Hematopoietic multipotent progenitor cell (in vitro differentiated cells): ENCODE results near the gene ATP6V0D1. TPM values are rescaled to one million over a fixed set of nuclear protein-coding genes. Genes with fewer than 3 reads are reported as not detected.

Experiments used
- DNase-seq, 3 donors: peaks; one replicate each; pipeline ENCODE4 v3.0.0-alpha.2; 2011 to 2015; ENCODE audit warnings: low read depth in 2 of 3, low spot score in 2 of 3
- total RNA-seq: library from RNA; depleted of rRNA; stranded (reverse); fragments of >200 nt; gene quantifications from one replicate; pipeline ENCODE4 v1.2.3, GENCODE V29; 2012

ATP6V0D1 gene
- total RNA-seq, 1 donor = 153 TPM

DNA sequence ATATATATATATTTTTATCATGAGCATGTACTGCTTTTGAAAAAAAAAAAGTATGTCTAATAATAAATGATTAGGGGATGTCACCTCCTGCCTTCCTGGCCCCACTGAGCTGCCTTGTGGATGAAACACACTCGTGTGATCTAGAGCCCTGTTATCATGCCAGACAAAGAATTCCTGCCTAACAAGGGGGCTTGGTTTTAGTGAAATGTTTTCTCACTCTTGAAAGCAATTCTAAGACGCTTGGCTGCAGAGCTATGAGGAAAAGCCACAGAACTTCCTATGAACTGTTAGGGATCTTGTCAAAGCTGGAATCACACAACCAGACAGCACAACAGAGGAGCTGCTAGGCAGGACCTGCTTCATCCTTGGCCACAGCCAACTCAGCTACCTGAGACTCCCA, 68.7 kb downstream of the ATP6V0D1 start:
- no peak for DNase-seq

GRCh38 chr16:67411339-67411738, 69.6 kb downstream of the ATP6V0D1 start:
- DNase-seq = no peak

DNA sequence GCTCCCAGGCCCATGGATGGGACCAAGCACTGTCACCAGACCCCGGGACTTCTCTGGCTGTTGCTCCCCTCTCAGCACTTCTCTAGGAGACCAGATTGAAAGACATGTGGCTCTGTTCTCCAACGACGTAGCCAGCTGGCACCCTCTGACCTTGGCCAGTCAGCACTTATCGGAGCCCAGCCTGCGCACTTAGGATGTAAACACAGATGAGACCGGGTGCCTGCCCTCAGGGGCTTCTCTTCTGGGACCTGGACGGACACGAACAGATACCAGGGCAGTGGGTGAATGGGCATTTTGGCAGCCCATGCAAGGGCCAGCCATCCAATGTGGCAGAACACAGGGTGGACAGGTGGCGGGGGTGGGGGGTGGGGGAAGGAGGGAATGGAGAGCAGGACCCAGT, 71.3 kb downstream of the ATP6V0D1 start:
- DNase-seq = no peak

DNA sequence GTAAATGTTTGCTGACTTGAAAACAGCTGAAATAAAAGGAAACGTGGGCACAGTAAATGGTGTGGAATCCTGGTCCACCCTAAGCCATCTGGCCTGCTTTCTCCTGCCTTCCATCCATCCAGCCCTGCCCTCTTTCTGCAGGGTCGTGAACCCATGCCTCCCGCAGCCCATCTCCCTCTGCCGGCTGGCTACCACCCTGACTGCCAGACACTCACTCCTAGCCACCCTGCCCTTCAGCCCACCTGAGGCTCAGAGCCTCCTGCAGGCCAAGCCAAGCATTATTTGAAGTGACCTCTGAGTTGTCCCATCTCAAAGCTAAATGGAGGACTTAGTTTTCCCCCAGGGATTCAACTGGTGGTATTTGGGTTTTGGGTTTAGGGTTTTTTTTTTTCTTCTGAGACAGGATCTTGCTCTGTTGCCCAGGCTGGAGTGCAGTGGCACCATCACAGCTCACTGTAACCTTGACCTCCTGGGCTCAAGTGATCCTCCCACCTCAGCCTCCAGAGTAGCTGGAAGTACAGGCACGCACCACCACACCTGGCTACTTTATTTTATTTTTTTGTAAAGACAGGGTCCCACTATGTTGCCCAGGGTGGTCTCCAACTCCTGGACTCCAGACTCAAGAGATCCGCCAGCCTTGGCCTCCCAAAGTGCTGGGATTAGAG, 73.0 kb downstream of the ATP6V0D1 start:
- no peak for DNase-seq

- no peak for DNase-seq
Measured at GRCh38 chr16:67407176-67407787, 73.7 kb downstream of the ATP6V0D1 start.

GRCh38 chr16:67406111-67406971, 74.6 kb downstream of the ATP6V0D1 start:
- DNase-seq = no peak

DNA sequence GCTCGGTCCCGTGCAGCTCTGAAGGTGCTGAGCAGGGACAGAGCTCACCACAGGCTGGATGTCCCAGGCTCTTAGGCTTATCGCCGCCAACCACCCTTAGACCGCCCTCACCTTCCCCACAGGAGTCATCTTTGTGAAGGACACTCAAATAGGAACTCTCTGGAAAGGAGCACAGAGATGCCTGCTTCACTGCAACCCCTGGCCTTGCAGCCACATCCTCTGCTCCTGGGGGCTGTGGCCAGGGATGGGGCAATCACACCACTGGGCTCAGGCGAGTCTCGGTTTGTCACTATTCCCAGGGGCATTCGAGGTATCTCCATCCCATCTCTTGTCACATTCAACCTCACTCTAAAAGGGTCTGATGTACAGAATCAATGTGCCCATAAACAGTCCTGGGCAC, 75.6 kb downstream of the ATP6V0D1 start:
- DNase-seq = no peak

DNA sequence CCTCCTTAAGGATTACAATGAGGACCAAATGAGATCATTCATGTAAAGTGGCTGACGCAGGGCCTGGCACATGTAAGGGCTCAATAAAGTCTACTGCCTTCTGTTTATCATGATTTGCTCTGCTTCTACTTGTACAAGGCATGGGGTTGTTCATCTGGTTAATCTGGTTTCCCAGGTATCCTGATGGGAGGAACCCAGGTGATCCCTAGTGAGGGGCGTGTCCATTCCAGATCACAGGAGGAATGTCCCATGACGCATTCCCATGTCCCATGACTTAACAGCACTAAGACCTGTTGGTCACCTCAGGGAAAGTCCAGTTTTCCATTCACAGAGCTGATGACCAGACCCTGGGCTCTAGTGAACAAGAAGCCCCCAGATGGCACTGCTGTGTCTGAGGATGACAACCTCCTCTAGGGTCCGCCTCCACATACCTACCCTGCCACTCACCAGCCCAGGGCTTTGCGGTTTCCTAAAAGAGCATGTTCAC, 76.2 kb downstream of the ATP6V0D1 start:
- no peak for DNase-seq

DNA sequence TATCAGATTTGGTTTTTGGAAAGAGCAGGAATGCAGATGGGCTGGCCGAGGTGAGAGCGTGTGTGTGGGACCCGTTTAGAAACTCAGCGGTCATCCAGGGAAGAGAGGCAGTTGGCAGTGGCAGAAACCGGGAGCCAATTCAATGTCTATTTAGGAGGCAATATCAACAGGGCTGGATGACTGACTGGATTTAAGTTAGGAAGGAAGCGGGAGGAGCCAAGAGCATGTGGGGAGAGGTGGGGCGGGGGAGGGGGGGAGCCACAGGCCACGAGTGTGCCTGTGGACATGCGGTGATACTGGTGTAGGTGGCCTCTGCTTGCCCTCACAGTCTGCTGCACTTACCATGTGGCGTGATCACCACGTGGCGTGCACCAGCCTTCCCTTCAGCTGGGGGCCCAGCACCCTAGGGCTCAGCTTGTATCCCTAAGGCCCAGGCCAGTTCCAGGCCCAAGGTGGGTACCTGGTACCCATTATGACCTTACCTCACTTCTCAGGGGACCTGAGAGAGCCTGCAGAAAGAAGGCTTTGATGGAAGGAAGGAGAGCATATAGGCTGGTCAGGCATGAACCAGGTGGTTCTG, 76.9 kb downstream of the ATP6V0D1 start:
- DNase-seq = no peak

- no peak for DNase-seq
Measured at GRCh38 chr16:67400901-67401300, 80.1 kb downstream of the ATP6V0D1 start.

DNA sequence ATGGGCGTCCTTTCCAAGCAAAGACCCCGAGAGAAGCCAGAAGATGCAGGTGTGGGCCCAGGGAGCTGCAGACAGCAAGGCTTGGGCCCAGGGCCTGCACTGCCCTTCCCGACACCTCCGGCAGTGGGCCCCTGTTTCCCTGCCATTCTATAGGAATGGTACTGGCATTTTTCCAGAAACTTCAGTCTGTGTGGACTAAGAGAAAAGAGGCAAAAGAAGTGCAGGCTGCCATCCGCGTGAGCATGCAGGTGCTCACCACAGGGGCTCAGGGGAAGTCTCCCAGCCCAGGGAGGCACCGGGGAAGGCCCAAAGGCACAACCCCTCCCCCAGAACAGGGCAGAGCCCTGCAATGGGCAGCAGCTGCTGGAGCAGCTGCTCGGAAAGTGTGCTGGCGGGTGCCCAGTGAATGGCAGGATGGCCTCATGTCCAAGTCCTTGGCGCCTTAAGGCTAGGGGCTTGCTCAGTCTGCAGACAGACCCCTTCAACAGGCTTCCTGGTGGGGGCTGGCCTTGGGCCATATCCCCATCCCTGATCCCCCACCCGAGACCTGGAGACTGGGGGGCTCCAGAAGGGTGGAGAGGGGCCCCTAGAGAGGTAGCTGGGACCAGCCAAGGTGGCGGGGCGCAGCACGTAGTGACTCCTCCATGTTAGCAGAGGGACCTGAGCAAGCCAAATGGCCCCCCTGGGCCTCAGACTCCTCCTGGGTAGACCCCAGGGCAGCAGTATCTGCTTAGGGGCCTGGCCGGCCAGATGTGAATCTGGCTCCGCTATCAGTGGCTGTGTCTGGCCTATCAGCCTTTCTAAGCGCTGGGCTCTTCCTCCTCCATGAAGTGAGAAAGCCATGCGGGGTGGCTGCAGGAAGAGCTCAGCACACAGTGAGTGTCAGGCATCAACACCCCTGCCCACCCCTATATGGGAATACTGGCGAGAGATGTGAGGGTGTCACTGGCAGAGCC, 80.9 kb downstream of the ATP6V0D1 start:
- DNase-seq = no peak

- peak in 2 of 3 donors; percentile 57 to 65 for DNase-seq
Measured at GRCh38 chr16:67399218-67399733, 81.7 kb downstream of the ATP6V0D1 start.

DNA sequence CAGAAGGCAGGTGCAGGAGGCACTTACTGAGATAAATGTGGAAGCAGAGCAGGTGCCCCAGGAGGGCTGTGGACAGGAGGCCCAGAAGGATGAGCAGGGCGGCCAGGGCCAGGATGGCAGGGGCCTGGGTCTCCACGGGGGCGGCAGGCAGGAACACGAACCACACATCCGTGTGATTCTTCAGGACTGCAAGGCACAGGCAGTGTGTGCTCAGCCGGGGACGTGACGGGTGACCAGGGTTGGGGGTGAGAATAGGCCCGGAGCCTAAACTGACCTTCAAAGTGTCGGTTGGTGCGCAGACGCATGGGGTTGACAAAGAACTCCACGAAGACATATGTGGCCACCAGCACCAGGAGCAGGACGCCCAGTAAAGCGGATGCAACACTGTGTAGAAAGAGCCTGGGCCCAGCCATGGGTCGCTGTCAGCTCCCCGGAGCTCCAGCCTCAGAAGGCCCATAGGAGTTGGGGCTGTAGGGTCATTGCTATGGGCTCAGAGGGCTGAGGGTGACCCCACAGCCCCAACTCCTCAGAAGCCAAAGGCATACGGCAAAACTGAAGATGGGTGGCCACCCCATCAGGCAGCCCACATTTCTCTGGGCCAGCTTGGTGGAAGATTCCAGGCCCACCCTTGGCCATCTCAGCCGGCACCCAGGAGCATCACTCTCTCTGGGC, 82.3 kb downstream of the ATP6V0D1 start:
- DNase-seq = no peak

DNA sequence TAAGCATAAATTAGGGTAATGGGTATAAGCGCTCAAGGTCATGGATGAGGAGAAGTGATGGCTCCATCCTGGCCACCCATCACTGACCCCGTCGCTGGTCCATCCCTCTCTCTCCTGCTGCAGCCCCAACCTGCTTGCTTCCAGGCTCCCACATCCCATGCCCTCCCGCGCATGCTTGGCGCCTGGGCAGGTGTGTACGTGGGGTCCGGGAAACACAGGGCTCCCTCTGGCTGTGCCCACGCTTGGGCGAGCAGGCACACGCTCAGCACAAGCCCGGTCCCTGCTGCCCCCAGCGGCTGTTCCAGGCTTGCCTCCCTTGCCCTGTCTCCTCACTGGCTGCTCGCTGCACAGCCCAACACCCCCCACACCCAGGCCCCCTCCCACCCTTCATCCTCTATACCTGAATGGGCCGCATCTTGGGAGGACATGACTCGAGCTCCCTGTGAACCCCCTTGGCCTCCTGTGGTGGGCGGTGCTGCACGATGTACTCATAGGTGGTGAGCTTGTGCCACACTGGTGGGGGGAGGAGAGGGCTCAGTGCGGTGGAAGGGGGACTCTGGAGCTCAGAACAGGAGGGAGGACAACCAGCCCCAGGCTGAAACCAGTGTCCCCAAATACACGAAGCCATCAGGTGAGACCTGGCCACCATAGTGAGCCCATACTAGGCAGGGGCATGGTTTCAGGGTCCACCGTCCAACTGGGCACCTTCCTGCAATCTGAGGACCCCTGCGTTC, 83.0 kb downstream of the ATP6V0D1 start:
- no peak for DNase-seq

DNA sequence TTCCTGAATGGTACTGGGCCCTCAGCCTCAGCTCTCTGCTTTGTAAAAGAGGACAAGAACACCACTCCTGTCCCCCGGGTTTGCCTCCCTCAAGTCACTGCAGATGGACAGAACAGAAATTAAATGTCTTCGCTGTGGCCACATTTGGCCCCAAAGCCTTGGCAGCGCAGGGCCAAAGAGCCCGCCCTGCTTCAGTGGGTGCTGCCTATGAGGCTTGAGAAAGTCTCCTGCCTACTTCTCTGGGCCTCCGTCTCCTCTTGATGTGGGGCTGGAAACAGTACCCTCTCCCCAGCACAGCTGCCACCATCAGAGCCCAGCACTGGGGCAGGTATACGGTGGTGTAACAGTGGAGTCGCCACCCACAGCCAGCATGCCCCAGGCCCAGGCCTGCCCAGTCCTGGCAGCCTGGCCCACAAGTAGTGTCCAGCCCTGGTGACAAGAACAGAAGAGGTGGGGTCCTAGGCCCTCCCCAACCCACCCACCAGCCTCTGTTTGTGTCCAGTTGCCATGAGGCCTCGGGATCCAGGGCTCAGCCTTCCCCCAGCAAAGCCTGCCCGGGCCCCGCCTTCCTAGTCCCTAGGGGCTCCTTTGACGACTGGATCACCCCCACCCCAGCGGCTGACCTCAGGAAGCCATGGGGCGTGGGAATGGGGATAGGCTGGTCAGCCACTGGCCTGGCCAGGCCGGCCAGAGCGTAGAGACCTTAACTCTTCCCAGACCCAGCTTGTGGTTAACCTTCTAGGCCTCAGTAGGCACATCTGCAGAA, 83.7 kb downstream of the ATP6V0D1 start:
- no peak for DNase-seq

DNA sequence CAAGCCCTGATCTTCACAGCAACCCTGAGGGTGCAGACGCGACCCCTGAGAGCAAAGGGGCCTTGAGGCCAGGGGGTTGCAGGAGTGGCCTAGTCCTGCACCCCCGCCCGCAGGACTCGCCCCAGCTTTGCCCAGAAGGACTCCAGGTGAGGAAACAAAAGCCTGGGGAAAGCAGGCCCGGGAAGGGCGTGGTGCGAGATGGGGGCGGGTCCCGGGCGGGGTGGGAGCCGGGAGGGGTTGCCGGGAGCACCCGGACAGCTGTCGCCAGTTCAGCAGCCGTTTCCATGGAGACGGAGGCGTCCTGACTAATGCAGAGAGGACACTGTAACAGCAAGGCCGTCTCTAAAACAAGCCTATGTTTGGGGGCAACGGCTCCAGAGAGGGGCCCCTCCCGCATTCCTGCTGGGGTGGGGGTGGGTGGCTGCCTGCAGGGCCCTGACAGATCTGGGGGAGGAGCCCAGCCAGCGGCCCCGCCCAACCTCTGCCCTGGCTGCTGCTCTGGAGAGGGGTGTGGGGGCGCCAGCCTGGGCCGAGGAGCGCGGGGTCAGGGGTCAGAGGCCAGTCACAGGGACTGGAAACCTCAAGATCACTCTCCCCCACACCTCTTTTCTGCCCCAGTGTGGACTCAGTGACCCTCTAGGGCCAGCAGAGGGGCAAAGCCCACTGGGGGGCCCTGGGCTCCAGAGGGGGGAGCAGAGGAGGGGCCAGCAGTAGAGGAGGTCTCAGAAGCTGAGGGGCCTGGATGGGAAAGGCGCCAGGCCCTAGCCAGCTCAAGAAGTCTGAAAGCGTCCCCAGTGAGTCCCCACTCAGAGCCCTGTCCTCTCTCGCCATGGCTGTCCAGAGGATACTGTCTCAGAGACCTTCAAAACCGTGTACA, 84.6 kb downstream of the ATP6V0D1 start:
- DNase-seq = peak in 2 of 3 donors; percentile 22 to 40
